ENCODE data around the gene TATDN2.

Gene TATDN2

GRCh38 chr3:10283638-10284037 lies 35.4 kb downstream of the TATDN2 start:
- CTCF ChIA-PET = interaction anchor here (1.0 to 1.5 kb wide), 4 partner anchors 10 to 455 kb away, joined by 3 to 6 read pairs (median 4); no protein-coding TSS in a partner anchor

DNA sequence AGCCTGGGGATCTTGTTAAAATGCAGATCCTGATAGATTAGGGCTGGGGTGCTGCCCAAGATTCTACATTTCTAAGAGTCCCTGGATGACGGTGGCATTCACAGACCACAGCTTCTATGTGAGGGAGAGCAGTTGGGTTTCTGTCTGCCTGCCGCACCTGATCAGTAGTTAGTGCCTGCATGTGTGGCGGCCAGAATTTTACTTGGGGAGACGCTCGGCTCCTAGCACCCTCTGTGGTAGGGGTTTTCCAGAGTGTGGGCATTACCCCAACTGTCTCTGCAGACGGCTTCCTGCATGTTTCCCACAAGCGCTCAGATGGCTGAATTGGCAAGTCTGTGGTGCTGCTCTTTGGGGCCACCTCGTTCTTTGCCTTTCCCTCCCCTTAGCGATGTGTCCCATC lies 36.2 kb downstream of the TATDN2 start:
- ChIA-PET CTCF (interaction anchor here (1.4 to 3.5 kb wide), 3 partner anchors 9 to 22 kb away, joined by 3 to 28 read pairs (median 6); no protein-coding TSS in a partner anchor), POLR2A (no interaction called here)
- DNase-seq (ENCODE audit: low read depth, low spot score) = no peak
- TF ChIP-seq, protein P1, sequence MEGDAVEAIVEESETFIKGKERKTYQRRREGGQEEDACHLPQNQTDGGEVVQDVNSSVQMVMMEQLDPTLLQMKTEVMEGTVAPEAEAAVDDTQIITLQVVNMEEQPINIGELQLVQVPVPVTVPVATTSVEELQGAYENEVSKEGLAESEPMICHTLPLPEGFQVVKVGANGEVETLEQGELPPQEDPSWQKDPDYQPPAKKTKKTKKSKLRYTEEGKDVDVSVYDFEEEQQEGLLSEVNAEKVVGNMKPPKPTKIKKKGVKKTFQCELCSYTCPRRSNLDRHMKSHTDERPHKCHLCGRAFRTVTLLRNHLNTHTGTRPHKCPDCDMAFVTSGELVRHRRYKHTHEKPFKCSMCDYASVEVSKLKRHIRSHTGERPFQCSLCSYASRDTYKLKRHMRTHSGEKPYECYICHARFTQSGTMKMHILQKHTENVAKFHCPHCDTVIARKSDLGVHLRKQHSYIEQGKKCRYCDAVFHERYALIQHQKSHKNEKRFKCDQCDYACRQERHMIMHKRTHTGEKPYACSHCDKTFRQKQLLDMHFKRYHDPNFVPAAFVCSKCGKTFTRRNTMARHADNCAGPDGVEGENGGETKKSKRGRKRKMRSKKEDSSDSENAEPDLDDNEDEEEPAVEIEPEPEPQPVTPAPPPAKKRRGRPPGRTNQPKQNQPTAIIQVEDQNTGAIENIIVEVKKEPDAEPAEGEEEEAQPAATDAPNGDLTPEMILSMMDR (IDR thresholded peaks at IDR 0.05; ENCODE audit: insufficient read depth, low read length, missing control alignments) = no peak
- H3K4me3 ChIP-seq (ENCODE audit: low read depth, low read length) = no peak overlapping the region

More at GRCh38 chr3:10283638-10284037, 35.4 kb downstream of the TATDN2 start:
- TF ChIP-seq, protein P1 (IDR thresholded peaks at IDR 0.05; ENCODE audit: insufficient read depth, low read length, missing control alignments) = no peak
- DNase-seq (ENCODE audit: low read depth, low spot score) = no peak
- no peak overlapping the region for H3K4me3 ChIP-seq (ENCODE audit: low read depth, low read length)
- POLR2A ChIA-PET = no interaction called here

DNA sequence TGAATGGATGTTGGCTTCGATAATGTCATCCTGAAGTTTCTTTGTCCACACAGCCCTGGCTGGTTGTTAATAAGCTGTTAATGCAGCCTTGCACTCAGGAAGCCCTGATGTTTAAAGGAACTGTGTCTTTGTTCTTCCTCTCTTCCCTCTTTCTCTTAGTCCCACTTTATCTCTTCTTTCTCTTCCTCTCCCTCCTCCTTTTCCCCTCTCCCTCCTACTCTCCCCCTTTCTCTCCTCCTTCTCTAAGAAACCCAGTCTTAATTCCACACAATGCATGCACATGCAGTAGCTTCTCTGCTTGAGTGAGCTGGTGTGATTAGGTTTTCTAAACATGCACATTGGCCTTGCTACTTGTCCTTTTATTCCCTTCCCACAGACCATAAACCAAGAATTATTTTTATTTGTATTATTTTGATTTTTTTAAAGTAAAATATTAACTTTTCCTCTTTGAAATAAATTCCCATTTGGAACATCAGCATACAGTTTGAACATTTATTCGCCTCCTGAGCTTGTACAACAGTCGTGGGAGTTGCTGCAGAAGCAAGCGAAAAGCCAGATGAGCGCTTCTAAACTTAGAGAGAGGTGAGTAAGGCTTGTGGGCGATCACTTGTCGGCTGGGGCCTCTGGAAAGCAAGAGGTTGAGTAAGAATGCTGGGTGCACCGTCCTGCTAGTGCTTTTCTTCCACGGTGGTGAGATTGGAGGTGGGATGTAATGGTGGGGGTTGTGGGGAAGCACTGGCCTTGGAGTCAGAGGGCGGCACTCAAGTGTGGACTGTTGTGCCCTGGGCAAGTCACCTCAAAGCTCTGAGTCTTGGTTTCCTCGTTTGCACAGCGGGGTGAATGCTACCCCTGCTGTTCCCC lies 37.2 kb downstream of the TATDN2 start:
- H3K4me3 ChIP-seq (ENCODE audit: low read depth, low read length) = no peak overlapping the region
- TF ChIP-seq, protein P1 (IDR thresholded peaks at IDR 0.05; ENCODE audit: insufficient read depth, low read length, missing control alignments) = no peak
- no peak for DNase-seq (ENCODE audit: low read depth, low spot score)
- POLR2A ChIA-PET = no interaction called here
- CTCF ChIA-PET = interaction anchor here (0.7 to 4.0 kb wide), 10 partner anchors 10 to 536 kb away, joined by 3 to 36 read pairs (median 4); partner anchors contain the start of genes OGG1 and PRRT3

DNA sequence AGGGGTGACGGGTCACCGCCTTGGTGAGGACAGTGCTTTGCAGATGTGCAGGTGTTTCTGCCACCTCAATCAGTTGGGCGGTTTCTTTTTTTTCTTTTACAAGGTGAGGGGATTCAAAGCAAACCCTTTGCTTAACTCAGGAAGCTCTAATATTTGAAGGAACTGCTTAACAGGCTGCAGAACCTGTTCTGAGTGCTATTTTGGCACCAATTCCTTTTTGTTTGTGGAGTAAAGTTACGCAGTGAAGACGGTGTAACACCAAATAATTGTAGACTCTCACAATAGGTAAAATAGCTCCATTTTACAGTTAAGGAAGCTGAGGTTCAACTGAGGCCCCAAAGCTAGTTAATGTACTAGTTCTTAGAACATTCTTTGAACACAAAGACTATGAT lies 37.9 kb downstream of the TATDN2 start:
- no peak overlapping the region for H3K4me3 ChIP-seq (ENCODE audit: low read depth, low read length)
- CTCF ChIA-PET = interaction anchor here (0.7 to 4.0 kb wide), 14 partner anchors 11 to 536 kb away, joined by 3 to 36 read pairs (median 4); partner anchors contain the start of genes OGG1, PRRT3 and TATDN2
- TF ChIP-seq, protein P1 (IDR thresholded peaks at IDR 0.05; ENCODE audit: insufficient read depth, low read length, missing control alignments) = no peak
- no peak for DNase-seq (ENCODE audit: low read depth, low spot score)
- POLR2A ChIA-PET = no interaction called here

DNA sequence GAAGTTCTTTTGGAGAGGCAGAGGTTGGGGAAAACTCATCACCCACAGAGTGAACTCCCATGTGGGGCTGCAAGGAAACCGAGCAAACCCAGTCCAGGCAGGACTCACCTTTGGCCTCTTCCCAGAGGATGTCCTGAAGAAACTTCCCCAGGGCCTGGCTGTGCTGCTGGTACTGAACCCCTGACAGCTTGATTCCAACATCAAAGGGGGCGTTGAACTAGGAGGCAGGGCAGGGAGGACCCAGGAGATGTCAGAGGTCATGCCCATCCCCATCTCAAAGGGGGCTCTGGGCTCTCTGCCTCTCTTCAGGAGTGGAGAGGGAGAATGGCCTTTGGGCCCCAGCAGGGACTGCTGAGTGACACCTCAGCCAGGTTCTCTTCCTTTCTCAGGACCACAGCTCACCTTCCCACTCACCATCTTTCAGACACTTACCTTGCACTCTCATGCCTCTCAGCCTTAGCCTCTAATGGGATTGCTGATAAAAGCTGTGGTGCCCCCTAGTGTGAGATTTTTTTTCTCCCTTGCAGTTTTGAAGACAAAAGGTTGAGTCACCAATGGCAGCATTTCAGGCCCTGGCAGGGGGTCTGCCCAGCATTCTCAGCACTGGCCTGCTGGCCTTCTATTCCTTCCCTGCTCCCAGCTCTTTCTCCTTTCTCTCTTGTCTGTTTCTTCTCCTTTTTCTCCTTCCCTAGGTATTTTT lies 38.5 kb downstream of the TATDN2 start:
- no peak for DNase-seq (ENCODE audit: low read depth, low spot score)
- ChIA-PET CTCF (interaction anchor here (0.7 to 4.0 kb wide), 18 partner anchors 11 to 537 kb away, joined by 3 to 36 read pairs (median 4); partner anchors contain the start of genes OGG1, PRRT3 and TATDN2), POLR2A (no interaction called here)
- no peak overlapping the region for H3K4me3 ChIP-seq (ENCODE audit: low read depth, low read length)
- TF ChIP-seq, protein P1 (IDR thresholded peaks at IDR 0.05; ENCODE audit: insufficient read depth, low read length, missing control alignments) = peak; percentile 51

All from AG04449 (cell line).